GM12878 (cell line): ENCODE measurements around the gene SAC3D1. TPM values are rescaled to one million over a fixed set of nuclear protein-coding genes. Genes with fewer than 3 reads are reported as not detected.
A peak's percentile ranks its signal among the peaks of the same experiment; 100 is the strongest.

Experiments used
- ATAC-seq: fragments of 200-7000 bp; cut with Tn5 transposase; 3 replicates; pipeline ENCODE4 v1.9.1; 2020; ENCODE audit warnings: mild to moderate bottlenecking, moderate library complexity
- Bru-seq: library from RNA; stranded (reverse); fragments of 400-500 nt; gene quantifications from one replicate; lab custom pipeline; 2021; lab: Mats Ljungman, UMichigan
- BruChase-seq, 2 experiments: library from RNA; stranded (reverse); fragments of 400-500 nt; gene quantifications; one replicate each; lab custom pipeline; 2021; lab: Mats Ljungman, UMichigan
- BruUV-seq: library from RNA; stranded (reverse); fragments of 400-500 nt; replicated peaks from 2 replicates; lab custom pipeline; 2021; lab: Mats Ljungman, UMichigan
- CTCF ChIA-PET: fragments of 300-600 bp; sonication (Branson Sonifier 250); formaldehyde crosslinking; extraction: SDS; loops from one replicate; lab custom pipeline; 2021; ENCODE audit warnings: inconsistent platforms; lab: Yijun Ruan, JAX
- POLR2A ChIA-PET: fragments of 350-600 bp; formaldehyde crosslinking; extraction: SDS; loops from one replicate; lab custom pipeline; 2021; ENCODE audit warnings: inconsistent platforms; lab: Charles Lee
- RAD21 ChIA-PET: fragments of 300-600 bp; sonication (Branson Sonifier 250); formaldehyde crosslinking; loops from one replicate; lab custom pipeline; 2023; ENCODE audit warnings: antibody characterized with exemption; ENCODE audit not compliant: unreplicated experiment; lab: Charles Lee
- SMC1A ChIA-PET: fragments of 300-600 bp; sonication (Branson Sonifier 250); formaldehyde crosslinking; loops from one replicate; lab custom pipeline; 2023; ENCODE audit not compliant: unreplicated experiment, uncharacterized antibody; lab: Charles Lee
- DNase-seq: peaks from one replicate; pipeline ENCODE4 v3.0.0-alpha.2; 2011; ENCODE audit warnings: low read depth, low spot score
- FAIRE-seq: peaks from 3 replicates; lab custom pipeline; 2011; peaks lifted over from hg19 to GRCh38; lab: Jason Lieb, UNC
- H2AFZ ChIP-seq: 2 replicates; pipeline ENCODE4 v1.6.0; 2011; ENCODE audit warnings: low read depth, low read length, control low read depth; ENCODE audit not compliant: control insufficient read depth
- H3K27ac ChIP-seq: 2 replicates; pipeline ENCODE4 v1.5.1; 2011; ENCODE audit warnings: control low read depth; ENCODE audit not compliant: control insufficient read depth, insufficient read depth
- H3K27me3 ChIP-seq, 2 experiments: replicated peaks in 1 of 2; 2 replicates each; pipeline versions ENCODE4 v1.6.0 to v1.6.1; 2011; ENCODE audit warnings: low read length in 1 of 2; ENCODE audit not compliant: control insufficient read depth in 2 of 2, insufficient read depth in 2 of 2
- H3K36me3 ChIP-seq, 2 experiments: 2 replicates each; pipeline ENCODE4 v1.5.1; 2011; ENCODE audit warnings: low read length in 1 of 2; ENCODE audit not compliant: control insufficient read depth in 2 of 2, insufficient read depth in 2 of 2
- H3K4me1 ChIP-seq: 2 replicates; pipeline ENCODE4 v1.6.1; 2011; ENCODE audit warnings: mild to moderate bottlenecking, low read length, moderate library complexity, mixed read lengths; ENCODE audit not compliant: control insufficient read depth, insufficient read depth
- H3K4me2 ChIP-seq: 2 replicates; pipeline ENCODE4 v1.6.0; 2011; ENCODE audit warnings: control low read depth; ENCODE audit not compliant: control insufficient read depth, insufficient read depth
- H3K4me3 ChIP-seq: fragments of 200-600 bp; sonication (generic); 2 replicates; pipeline ENCODE4 v1.5.1; 2016
- H3K79me2 ChIP-seq: 2 replicates; pipeline ENCODE4 v1.6.0; 2011; ENCODE audit warnings: low read length; ENCODE audit not compliant: control insufficient read depth, insufficient read depth
- H3K9ac ChIP-seq: 2 replicates; pipeline ENCODE4 v1.8.0; 2011; ENCODE audit warnings: low read length, control low read depth, mixed read lengths; ENCODE audit not compliant: control insufficient read depth, insufficient read depth
- H3K9me3 ChIP-seq: replicated peaks from 3 replicates; pipeline ENCODE4 v1.5.1; 2011; ENCODE audit warnings: mild to moderate bottlenecking, low read length; ENCODE audit not compliant: control insufficient read depth, insufficient read depth
- H4K20me1 ChIP-seq: 2 replicates; pipeline ENCODE4 v1.6.0; 2011; ENCODE audit not compliant: control insufficient read depth, insufficient read depth
- EZH2 ChIP-seq: IDR thresholded peaks from 2 replicates; pipeline ENCODE4 v1.6.1; 2012; ENCODE audit warnings: low read depth, mild to moderate bottlenecking, control low read depth, inconsistent platforms, low read length, borderline replicate concordance; ENCODE audit not compliant: control insufficient read depth
- FOXK2 ChIP-seq: fragments of 450-650 bp; IDR thresholded peaks from 2 replicates; pipeline ENCODE4 v1.6.1; 2017; ENCODE audit warnings: mild to moderate bottlenecking, moderate library complexity
- JUNB ChIP-seq: IDR thresholded peaks from 2 replicates; pipeline ENCODE4 v1.6.1; 2016; ENCODE audit warnings: antibody characterized with exemption, mild to moderate bottlenecking
- RB1 ChIP-seq: fragments of 450-650 bp; formaldehyde crosslinking; IDR thresholded peaks from 2 replicates; pipeline ENCODE4 v1.6.1; 2017; ENCODE audit warnings: mild to moderate bottlenecking, borderline replicate concordance
- RCOR1 ChIP-seq: conservative IDR thresholded peaks from 2 replicates; pipeline ENCODE4 v1.6.1; 2012; ENCODE audit warnings: low read depth, low read length, improper control_type of control experiment
- RFX5 ChIP-seq: IDR thresholded peaks from 2 replicates; pipeline ENCODE4 v1.6.1; 2011; ENCODE audit warnings: low read depth, low read length, improper control_type of control experiment
- TAF1 ChIP-seq: IDR thresholded peaks from 2 replicates; pipeline ENCODE4 v1.6.1; 2011; ENCODE audit warnings: mild to moderate bottlenecking, low read depth, low read length, borderline replicate concordance
- WRNIP1 ChIP-seq: IDR thresholded peaks from 2 replicates; pipeline ENCODE4 v1.6.1; 2011; ENCODE audit warnings: low read depth, low read length, improper control_type of control experiment, borderline replicate concordance
- ZBTB4 ChIP-seq: fragments of 450-650 bp; formaldehyde crosslinking; IDR thresholded peaks from 2 replicates; pipeline ENCODE4 v1.4.0; 2022; ENCODE audit warnings: mild to moderate bottlenecking, moderate library complexity
- WGBS: methylation state at CpG from one replicate; pipeline ENCODE4 v1.1.6; 2016; ENCODE audit warnings: low lambda C conversion rate; ENCODE audit not compliant: insufficient replicate concordance, insufficient coverage; ENCODE audit errors: missing lambda C conversion rate; 5-methylcytosine and 5-hydroxymethylcytosine counted together
- in situ Hi-C: fragments of 300-500 bp; cut with MboI; formaldehyde crosslinking; loops from 9 replicates; pipeline ENCODE4 v1.14.3; 2018; ENCODE audit warnings: mixed read lengths
- intact Hi-C: fragments of 100-400 bp; cut with micrococcal nuclease; formaldehyde crosslinking; loops from one replicate; pipeline ENCODE4 v1.14.2; 2022; ENCODE audit not compliant: unreplicated experiment
- long read RNA-seq, 2 experiments: library from polyadenylated mRNA; unstranded; transcript quantifications; one replicate each; pipeline ENCODE4 v2.0.0, GENCODE V29; 2019 to 2020
- polyA minus RNA-seq, 3 experiments: library from RNA; depleted of rRNA, polyadenylated mRNA; stranded (reverse); fragments of >200 nt; gene quantifications; 2 replicates each; pipeline ENCODE4 v1.2.3, GENCODE V29; 2011
- polyA plus RNA-seq, 11 experiments: library from polyadenylated mRNA; depleted of rRNA in 4 of 11; unstranded in 6 of 11; stranded (reverse) in 5 of 11; fragments of >200 nt; fragmentation: Nextera tagmentation in 4 of 11; fragmentation: Illumina TruSeq in 1 of 11; extraction: Ambion mirVana in 4 of 11; extraction: Trizol in 1 of 11; gene quantifications; 1 replicate in 1 of 11; 2 replicates in 10 of 11; pipeline versions ENCODE4 v1.2.1 to v1.2.3, GENCODE V29; 2011 to 2016; ENCODE audit warnings: inconsistent platforms in 2 of 11, missing spikeins in 2 of 11, low read depth in 1 of 11
- total RNA-seq, 4 experiments: library from RNA; depleted of rRNA in 3 of 4; stranded (reverse); fragments of >200 nt in 3 of 4; fragmentation: Illumina TruSeq in 1 of 4; extraction: Trizol in 1 of 4; gene quantifications; 2 replicates each; pipeline versions ENCODE4 v1.2.1 to v1.2.3, GENCODE V29; 2013 to 2021

The SAC3D1 gene
- total RNA-seq (2013; cell fraction: nucleolus; rRNA removed), result 3.2 and 4.1 TPM in 2 replicates
- total RNA-seq (2014; rRNA removed) (11.9 and 16.2 TPM in 2 replicates), total RNA-seq (2014; rRNA removed; fragmentation: Illumina TruSeq; extraction: Trizol) (6.8 and 8.1 TPM in 2 replicates), total RNA-seq (2021) (32.5 and 34.9 TPM in 2 replicates), polyA plus RNA-seq (2011; rRNA removed) (2.5 and 4.7 TPM in 2 replicates), polyA plus RNA-seq (2014; fragmentation: Illumina TruSeq; extraction: Trizol) (0.40 and 2.9 TPM in 2 replicates), polyA plus RNA-seq (2014; fragmentation: Nextera tagmentation; extraction: Ambion mirVana) (1 to 10 TPM in 1 of 2 experiments, under 1 TPM in 1; 0.16 to 1.7 TPM), polyA plus RNA-seq (2014; rRNA removed) (26.3 and 27.0 TPM in 2 replicates), polyA plus RNA-seq (2016; fragmentation: Nextera tagmentation; extraction: Ambion mirVana) (10 to 100 TPM; 28.6 to 44.6 TPM), polyA minus RNA-seq (2011; rRNA and poly(A)+ RNA removed) (5.1 and 7.9 TPM in 2 replicates), Bru-seq, nascent RNA (percentile 48 among the genes with signal in this experiment), BruChase-seq, experiment 1, labeled RNA remaining after a 6-hour chase (percentile 54 among the genes with signal in this experiment), BruChase-seq, experiment 2, labeled RNA remaining after a 2-hour chase (percentile 56 among the genes with signal in this experiment)
- polyA plus RNA-seq (2011; ENCODE audit: low read depth), result 1.0 TPM
- polyA plus RNA-seq (2011; cell fraction: cytosol; rRNA removed), result 11.3 and 19.5 TPM in 2 replicates
- 9.7 and 16.3 TPM in 2 replicates for polyA plus RNA-seq (2011; cell fraction: nucleus; rRNA removed)
- 11.1 and 12.5 TPM in 2 replicates for polyA plus RNA-seq (2012)
- polyA minus RNA-seq (2011; cell fraction: cytosol; rRNA and poly(A)+ RNA removed), result 5.9 and 11.5 TPM in 2 replicates
- polyA minus RNA-seq (2011; cell fraction: nucleus; rRNA and poly(A)+ RNA removed), result 1.8 and 4.2 TPM in 2 replicates
- long read RNA-seq, experiment 1, transcript SAC3D1-201 (2 exons, 1,566 nt), result major isoform, 11 of 17 reads
- long read RNA-seq, experiment 1, partial matches to known transcripts, result 0 of 17 reads
- long read RNA-seq, experiment 1, other reads (novel, unspliced or antisense), result 3 of 17 reads
- long read RNA-seq, experiment 2, partial matches to known transcripts, result 0 of 1 reads
- long read RNA-seq, experiment 2, other reads (novel, unspliced or antisense), result 0 of 1 reads

GRCh38 chr11:65040847-65041622 is at the start of gene SAC3D1:
Gene SAC3D1 (plus strand): TSS chr11:65041210. CDS start chr11:65041293, 83 bp downstream.
- intact Hi-C loops (loop anchor here (2.0 to 5.0 kb wide), 2 partner anchors 36 to 76 kb away; partner anchors contain the start of gene ZNHIT2), in situ Hi-C loops (no loop called here)
- ATAC-seq (peak; percentile 98), FAIRE-seq (peak; percentile 98), DNase-seq (peak; percentile 86)
- no peaks in the 10 kb centered on the region for H3K9me3 ChIP-seq
- peak within 1 kb of the TSS; percentile 76 for H3K4me2 ChIP-seq
- peaks cover 5% of the 10 kb centered on the region for H3K79me2 ChIP-seq
- SMC1A ChIA-PET, result interaction anchor here (1.0 to 2.8 kb wide), 9 partner anchors 9 to 70 kb away, joined by 3 to 10 read pairs (median 4); partner anchors contain the start of genes CDCA5, SNX15 and TM7SF2
- H2AFZ ChIP-seq, result peak within 1 kb of the TSS; percentile 88
- H3K4me1 ChIP-seq, result peaks cover 17% of the 10 kb centered on the region
- RAD21 ChIA-PET, result interaction anchor here (0.8 to 2.6 kb wide), 10 partner anchors 12 to 81 kb away, joined by 3 to 8 read pairs (median 4); partner anchors contain the start of genes ARL2, FAU, MRPL49 and SNX15
- POLR2A ChIA-PET, result interaction anchor here (0.5 to 2.6 kb wide), 15 partner anchors 8 to 81 kb away, joined by 3 to 12 read pairs (median 4); partner anchors contain the start of genes ARL2, FAU, MRPL49 and SNX15
- H3K9ac ChIP-seq, result peak within 1 kb of the TSS; percentile 61
- H3K27me3 ChIP-seq, result no peaks in the 10 kb centered on the region
- no TSS peak for BruUV-seq
- peak within 1 kb of the TSS; percentile 85 for H3K27ac ChIP-seq
- H3K4me3 ChIP-seq, result peak within 1 kb of the TSS; percentile 81
- H4K20me1 ChIP-seq, result no peaks in the 10 kb centered on the region
- CTCF ChIA-PET, result interaction anchor here (0.6 to 3.3 kb wide), 15 partner anchors 13 to 208 kb away, joined by 3 to 9 read pairs (median 4); partner anchors contain the start of genes ARL2, FAU, MRPL49 and TM7SF2
- peaks cover 0 to 5% of the 10 kb centered on the region in 2 experiments; a peak in 3 of 4 replicates for H3K36me3 ChIP-seq
- 1% methylated on average over 71 of the region's 91 CpGs for WGBS
- no peak for TF ChIP-seq FOXK2
- no peak for TF ChIP-seq EZH2
- TF ChIP-seq RFX5, result no peak
- no peak for TF ChIP-seq JUNB
- no peak for TF ChIP-seq ZBTB4 (CRISPR knock-in tag)
- TF ChIP-seq TAF1, result no peak
- TF ChIP-seq RB1, result 0 out of 2 replicates have a peak, but pooled peaks have one; percentile 41
- TF ChIP-seq RCOR1, result 0 out of 2 replicates have a peak, but pooled peaks have one; percentile 65
- no peak for TF ChIP-seq WRNIP1
